DMS153 (cell line): ENCODE measurements around the gene AUTS2.

Experiments used
- DNase-seq: peaks from one replicate; lab custom pipeline; 2025; lab: John Stamatoyannopoulos, UW

AUTS2 gene

DNA sequence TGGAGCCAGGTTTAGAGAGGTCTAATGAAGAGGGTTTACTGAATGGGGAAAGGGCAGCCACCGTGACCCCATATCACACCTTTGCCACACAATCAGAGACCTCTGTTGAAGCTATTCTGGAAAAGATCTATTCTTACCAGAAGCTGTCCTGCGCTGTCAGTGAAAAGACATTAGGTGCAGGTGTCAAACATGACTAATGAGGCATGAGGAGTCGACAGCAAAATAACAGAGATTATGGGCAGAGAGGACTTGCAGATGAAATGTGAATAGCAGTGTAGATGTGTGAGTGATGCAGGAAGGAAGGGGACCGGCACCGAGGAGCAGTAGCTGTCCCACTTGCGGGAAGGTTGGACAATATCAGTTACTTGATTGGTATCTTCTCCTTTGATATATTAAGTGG, 906.0 kb downstream of the AUTS2 start:
- DNase-seq: no peak

DNA sequence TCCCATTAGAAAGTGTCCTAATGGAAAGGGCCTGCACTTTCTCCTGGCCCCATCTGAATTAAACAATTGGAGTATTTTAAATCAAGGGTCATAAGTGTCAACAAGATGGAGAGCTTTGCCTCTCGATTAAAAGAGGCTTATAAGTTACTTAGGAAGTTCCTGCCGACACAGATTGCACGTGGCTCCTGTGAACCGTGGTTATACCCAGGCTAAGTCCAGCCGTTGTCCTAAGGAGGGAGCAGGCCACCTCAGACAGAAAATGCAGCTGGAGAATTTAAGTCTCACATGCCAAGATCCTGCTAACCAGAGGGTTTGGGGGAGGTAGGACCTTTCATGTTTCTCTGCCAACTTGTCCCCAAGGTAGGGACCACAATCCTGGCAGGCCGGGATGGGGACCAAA, 907.2 kb downstream of the AUTS2 start:
- DNase-seq: no peak

DNA sequence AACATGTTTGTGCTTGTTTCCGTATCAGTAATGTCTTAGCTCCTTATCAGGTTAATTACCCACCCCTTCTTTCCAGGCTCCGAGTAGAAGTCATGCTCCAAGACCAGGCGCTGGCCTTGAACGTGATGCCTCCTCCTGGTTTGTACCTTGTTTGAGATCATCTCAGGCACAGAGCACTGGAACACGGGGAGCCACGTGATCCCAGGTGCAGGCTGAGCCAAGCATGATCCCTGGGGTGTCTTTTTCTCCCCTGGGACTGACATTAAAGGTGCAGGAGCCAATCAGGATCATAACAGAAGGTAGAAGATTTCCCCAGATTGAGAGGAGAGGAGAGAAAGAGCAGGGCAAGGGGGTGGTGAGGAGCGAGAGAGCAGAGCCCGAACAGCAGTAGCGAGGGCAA, 907.6 kb downstream of the AUTS2 start:
- DNase-seq: no peak

DNA sequence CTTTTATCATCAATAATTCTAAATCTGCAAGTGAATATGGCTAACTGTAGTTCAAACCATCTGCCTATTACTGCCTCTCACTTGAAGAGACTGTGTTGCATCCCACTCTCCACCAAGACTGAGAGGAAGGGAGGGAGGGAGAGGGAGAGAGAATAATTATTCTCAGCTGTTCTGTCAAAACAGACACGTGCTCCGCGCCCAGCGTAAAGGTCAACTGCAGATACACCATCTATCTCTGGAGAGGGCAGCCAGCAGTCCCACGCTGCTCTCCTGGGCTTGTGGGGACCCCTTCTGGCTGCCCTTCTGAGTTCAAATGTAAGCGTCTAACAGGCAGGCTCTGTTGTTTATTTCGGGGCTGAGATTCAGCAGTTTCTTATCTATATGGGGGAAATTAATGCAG, 908.2 kb downstream of the AUTS2 start:
- no peak for DNase-seq

DNA sequence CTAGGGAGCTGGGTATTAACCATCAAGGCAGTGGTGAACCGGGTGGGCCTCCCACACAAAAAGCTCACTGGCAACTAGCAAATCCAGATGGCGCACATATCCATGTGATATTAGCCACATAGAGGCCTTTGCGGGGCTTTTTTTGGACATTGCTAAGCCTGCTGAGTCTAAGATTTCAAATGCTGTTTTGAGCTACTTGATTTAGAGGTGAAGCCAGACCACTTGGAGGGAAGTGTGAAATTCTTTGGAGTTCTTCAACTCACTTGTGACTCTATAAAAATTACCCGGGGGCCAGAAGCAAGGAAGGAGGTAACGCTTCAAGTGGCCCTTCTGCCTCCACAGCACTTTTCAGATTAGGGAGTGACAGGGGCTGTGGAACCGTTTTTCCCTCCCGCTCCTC, 913.9 kb downstream of the AUTS2 start:
- no peak for DNase-seq

DNA sequence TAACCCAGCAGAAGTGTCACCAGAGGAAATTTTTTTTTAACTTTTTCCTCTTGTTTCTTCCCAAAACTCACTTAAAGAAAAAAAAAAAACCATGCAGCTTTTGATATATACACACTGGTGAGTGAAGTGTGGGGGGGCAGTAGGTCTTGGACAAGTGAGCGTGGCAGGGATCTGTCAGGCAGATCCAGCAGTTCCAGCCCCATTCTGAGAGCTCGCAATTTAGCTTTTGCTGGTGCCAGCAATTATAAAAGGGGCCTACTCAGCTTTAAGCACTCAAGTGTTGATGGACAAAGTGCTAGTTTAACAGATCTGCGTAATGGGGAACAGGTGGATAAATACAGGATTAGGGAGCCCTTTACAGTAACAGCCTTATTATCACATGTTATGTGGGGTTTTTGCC, 914.5 kb downstream of the AUTS2 start:
- DNase-seq: no peak

DNA sequence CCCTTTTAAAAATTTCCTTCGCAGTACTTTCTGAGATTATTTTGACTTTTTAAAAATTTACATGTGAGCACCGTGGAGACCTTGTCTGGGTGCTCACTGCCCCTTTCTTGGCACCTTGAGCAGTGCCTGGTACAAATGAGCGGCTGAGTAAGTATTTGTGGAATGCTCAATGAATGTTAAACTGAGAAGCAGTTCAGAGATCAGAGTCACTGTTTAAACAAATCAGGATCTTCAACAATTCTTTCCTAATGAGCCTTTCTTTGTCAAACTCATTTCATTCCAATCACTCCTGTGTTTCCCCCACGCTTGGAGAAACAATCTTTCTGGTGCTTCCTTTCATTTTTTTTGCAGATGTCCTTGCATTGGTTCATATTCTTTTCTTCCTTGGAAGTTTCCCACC, 922.3 kb downstream of the AUTS2 start:
- no peak for DNase-seq

DNA sequence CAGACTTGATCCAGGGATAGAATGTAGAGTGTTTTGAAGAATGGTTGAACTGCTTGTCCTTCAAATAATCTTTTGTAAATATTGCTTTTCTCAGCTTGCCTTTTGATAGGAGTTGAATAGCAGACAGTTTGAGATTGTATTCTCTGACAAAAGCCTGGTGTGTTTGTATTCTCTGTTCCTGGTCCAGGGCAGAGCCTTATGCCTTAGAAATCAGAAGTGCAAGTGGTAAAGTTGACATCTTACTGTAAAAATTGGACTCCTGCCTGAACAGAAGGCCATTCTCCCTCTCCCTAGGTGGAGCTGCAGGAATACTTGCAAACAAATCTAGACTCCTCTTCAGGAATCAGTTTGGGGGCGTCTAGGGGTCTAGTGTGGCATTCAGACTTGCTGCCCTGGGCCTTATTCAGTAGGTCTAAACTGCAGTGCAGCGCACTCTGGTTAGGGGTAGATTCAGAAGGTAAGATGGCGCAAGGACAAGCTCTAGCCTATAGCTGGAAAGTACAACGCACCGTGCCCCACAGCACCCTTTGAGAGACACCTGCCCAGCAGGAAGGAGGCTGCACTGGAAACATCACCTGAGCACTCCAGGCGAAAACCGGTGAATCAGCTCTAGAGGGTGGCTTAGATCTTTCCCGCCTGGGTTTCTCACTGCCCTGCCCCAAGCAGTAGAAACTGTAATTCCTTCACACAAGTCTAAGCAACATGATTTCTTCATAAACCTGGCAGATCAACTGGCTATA, 925.1 kb downstream of the AUTS2 start:
- DNase-seq: no peak

DNA sequence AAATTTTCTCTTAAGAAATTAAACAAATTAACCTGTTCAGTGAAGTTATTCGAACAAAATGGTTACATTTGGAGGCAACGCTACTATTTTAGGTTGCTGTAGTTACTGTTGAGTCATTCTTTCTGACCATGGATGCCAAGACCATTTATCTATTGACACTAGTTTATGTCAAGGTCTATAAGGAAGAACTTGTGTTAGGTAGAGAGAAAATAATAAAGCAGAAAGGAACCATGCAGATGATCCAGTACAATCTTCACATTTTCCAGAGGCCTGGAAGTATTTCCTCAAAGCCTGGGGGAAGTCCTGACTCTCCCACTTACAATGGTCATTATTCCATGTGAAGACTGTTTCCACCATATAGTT, 925.7 kb downstream of the AUTS2 start:
- no peak for DNase-seq

DNA sequence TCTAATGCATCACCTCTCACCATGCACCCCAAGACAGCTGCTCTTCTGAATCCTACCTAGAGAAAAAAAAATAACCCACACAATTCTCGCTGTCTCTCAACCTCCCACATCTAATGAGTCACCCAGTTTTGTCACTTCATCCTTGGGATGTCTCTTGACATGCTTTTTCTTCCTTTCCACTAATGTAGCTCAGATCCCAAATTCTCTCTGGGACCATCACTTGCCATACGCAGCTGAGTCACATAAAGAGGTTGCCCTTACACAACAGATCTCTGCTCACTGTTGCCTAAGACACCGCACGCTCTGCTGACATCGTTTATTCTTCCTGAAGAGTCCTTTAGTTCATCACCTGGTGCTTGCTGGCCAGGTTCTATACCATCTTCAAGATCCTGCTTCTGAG, 927.7 kb downstream of the AUTS2 start:
- DNase-seq: no peak

DNA sequence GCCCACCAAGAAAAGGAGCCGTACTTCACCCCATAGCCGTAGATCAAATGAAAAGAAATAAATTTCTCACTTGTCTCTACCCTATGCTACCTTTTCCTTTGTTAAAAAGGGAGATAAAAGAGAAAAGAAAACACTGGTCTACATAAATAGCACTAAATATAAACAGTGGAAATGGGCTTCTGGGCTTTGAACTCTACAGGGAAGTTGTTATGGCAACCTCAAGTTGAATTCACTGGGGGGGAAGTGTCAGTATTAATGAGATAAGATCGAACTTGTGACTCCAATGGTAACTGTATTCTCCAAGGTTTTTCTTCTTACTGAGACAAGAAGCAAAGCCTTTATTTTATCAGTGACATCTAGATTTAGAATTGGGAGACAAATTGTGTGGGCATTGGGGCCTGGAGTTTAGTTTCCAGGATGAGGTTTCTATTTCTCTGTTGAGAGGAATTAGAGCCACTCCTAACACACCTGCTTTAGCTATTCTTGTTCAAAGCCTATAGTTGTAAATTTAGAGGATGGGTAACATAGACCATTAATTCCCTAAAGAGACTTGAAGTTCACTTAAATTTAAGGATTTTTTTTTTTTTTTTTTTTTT, 929.3 kb downstream of the AUTS2 start:
- DNase-seq: no peak

DNA sequence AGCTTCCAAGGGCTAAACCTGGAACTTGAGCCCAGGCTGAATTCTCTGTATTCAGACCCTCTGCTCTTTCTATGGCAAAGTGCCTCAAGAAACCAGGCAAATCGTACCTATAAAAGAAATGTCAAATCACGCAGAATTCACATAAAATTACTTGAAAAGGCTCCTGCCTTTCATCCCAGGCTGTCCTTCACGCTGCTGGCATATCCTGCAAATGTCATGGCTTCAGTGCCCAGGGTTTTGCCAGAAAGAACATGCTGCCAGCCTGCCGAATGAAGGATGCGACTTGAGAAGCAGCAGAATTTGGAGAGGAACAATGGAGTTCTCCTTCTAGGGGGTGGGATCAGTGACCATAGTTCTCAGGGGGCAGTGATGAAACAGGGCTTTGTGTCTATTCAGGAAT, 931.2 kb downstream of the AUTS2 start:
- no peak for DNase-seq

DNA sequence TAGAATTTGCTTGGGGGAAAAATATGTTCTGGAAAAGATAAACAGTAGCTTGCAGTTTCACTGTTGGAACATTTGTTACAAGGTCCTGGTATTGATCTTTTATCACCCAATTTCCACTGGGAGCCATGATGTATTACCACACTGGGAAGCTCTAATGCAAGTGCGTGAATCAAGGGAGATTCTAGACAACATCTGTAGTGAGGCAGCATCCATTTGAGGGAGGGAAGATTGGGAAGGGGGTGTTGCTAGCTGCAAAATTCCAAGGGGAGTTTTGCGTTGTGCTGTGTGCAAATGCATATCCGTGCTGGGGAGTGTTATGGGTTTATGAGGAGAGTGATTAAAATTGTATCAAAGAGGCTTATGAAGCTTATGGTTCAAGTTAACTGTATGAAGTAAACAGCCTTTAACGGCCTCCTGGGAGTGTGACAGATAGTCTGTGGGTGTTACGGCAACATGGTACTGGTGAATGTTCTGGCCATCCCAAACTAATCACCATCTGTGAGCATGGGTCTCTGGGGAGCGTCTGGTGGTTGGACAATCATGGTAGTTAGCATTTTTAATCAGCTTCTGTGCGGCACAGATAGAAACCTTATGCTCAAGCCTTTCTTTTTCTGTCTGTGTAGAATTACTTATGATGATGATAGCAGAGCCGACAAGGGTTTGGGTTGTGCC, 931.8 kb downstream of the AUTS2 start:
- DNase-seq: no peak

DNA sequence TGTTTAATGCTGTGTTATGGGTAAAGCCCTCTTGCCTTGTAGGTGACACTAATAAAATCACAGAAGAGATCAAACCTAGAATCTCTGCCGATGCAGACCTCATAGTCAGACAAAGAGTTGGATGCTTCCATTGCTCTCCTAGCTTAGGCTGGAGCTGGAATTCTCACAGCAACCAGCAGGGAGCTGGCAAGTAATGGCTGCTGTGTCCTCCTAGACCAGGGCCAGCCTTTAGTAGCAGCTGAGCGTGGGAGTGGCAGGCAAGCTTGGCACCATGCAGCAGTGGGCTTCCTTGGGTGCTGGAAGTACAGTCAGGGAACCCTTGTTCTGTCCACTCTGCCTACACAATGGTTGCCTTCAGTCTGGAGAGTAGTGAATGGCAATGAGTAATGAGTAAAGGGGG, 935.3 kb downstream of the AUTS2 start:
- DNase-seq: no peak

DNA sequence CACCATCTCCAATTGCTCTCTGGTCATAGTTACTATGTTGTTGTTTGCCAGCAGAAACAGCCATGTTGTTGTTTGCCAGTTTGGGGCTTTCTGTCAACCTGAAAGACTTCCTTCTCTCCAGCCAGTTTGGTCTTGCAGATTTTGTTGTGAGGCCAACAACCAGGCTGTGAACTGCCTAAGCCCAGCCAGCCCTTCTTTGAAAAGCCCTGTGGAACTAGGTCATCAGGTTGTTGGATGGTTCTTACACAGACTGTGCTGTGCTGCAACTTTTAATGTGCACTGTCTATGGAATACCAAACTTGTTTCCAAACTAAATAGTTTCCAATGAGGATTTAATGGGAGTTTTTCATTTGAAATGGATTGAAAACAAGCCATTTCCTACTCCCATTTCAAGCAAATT, 940.9 kb downstream of the AUTS2 start:
- no peak for DNase-seq

DNA sequence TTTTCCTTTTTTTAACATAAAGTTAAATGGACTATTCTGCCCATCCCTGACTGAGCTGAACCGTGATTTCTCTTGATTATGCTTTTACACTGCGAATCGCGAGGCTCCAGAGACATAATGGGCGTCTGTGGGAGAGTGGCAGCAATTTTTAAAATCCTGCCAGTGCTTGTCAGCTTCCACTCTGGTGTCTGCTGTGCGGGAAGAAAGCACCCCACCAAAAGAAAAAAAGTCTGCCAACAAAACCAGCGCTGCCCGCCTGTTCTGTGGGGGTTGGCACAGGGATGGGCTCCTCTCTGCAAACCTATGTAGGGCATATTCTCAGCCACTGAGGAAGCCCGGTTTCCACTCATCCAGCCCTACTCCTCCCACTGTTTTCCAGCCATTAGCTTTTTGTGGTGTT, 941.3 kb downstream of the AUTS2 start:
- DNase-seq: no peak

DNA sequence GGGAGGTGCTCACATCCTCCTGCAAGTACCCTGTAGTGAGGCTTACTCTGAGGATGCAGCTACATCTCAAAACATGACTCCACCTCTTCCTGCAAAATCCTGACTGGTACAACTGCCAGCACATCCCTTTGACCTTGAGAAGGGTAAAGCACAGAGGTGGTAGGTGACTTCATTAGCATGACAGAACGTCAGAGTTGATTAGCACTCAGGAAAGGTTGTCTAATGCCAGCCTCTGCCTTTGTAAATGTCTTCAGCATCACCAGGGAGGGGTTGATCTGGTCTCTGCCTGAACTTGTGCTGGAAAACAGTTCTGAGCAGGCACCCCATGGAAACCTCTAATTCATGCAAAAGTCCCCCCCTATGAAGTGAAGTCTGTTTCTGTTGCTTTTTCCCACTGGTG, 942.4 kb downstream of the AUTS2 start:
- DNase-seq: no peak

DNA sequence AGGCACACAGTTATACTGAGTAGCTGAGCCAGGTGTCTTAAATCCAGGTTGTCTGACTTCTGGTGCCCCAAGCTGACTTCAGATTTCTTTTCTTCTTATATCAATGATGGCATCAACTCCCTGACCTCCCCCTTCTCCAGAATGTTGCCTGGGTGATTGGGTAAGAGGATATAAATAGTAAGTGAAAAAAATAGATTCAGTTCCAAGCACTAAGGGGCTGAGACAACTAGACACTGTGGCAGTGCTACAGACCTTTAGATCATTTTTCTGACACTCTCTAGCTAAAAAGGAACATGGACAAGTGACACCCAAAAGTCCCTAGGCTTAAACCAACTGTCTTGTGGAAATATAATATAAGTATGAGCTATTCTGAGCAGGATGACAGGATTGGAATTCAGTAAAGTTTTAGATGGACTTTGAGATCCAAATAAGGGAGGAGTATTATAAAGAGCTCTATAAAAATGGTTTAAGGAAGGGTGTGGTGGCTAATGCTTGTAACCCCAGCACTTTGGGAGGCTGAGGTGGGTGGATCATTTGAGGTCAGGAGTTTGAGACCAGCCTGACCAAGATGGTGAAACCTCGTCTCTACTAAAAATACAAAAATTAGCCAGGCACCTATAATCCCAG, 944.6 kb downstream of the AUTS2 start:
- no peak for DNase-seq

DNA sequence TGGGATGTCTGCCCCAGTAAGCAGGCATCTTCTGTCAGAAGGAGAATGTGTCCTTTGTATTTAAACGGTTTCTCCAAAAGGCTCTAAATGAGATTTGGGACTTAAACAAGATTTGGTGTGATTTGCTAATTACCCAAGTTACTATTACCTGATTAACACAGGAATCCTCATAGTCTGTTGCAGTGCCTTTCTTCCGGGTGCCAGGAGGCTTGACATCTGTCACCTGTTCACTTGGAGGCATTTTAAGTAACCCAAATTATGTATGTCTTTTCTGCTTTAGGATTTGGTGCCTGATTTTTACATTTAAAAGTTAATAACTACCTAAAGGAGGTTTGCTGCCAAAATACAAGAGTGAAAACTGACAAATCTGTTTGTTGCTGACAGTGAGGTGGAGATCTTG, 945.7 kb downstream of the AUTS2 start:
- no peak for DNase-seq

DNA sequence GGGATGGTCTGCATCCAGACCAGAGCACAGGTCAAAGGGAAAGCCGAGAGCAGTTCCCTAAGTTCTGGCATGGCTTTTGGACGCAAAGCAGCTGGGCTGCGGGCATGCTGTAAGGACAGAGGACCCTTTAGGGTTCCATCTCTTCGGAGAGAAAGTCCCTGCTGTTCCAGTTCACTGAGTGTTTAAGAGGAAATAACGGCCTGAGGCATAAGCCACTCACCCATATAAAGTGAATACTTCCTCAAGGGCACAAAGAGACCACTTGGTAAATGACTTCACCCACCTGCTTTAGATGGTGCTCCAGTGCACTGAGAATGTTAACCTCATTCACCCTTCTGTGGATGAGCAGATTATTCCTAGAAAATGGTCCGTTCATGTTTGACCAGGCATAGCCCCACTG, 946.9 kb downstream of the AUTS2 start:
- DNase-seq: no peak

DNA sequence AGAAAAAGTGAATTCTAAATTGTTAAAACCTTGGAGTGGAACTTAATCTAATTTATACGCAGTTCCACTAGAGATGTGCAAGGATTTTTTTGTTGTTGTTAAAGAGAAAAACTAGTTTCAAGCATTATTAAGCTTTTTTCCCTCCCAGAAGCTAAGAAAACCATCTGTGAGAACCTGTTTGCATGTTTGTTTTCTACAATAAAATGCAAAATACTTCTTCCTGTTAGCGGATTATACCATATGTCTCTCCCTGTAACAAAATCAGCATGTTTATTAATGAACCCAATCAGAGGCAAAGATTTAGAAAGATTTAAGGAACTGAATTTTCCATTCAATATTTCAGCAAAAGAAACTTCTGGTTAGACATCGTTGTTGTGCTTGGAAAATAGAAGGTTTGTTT, 953.9 kb downstream of the AUTS2 start:
- DNase-seq: no peak

DNA sequence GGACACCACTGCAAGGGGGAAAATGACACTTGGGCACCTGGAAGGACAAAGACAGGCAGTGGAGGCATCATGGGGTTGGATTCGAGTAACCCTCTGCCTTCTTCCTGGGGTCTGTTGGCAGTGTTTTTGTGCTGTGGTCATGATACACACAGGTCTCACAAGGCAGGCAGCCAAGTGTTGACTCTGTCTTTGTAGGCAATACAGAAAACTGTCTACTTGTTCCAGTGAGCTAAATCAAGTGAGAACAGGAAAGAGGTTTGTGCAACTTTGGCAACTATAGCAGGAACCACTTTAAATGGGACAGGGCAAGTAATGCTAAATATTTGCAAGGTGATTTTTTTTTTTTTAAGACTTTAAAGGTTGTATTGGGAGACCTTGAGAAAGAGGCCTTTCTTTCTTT, 955.1 kb downstream of the AUTS2 start:
- no peak for DNase-seq

DNA sequence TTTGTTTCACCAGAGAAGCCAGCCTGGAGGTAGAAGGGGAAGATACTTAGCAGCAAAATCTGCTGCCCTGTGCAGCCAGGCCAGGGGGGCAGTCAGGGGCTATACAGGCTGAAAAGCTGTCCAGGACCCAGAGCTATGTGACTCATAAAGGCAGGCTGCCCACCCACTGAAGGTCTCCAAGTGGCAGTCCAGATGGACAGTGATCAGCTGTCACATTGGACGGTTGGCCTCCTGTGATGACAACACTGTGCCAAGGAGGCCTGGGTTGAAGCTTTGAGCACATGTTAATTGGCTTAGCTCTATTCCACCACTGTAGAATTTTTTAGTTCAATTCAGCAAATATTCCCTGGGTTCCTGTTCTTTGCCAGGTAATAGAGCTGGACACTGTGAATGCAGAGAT, 956.4 kb downstream of the AUTS2 start:
- no peak for DNase-seq
